ENCODE measurements around the gene ZBTB40. TPM values are rescaled to one million over a fixed set of nuclear protein-coding genes. Genes with fewer than 3 reads are reported as not detected.

Gene ZBTB40
- total and polyA plus RNA-seq, 5 experiments from 2014 or later = 1.4 to 67.2 (median 4.8) TPM

DNA sequence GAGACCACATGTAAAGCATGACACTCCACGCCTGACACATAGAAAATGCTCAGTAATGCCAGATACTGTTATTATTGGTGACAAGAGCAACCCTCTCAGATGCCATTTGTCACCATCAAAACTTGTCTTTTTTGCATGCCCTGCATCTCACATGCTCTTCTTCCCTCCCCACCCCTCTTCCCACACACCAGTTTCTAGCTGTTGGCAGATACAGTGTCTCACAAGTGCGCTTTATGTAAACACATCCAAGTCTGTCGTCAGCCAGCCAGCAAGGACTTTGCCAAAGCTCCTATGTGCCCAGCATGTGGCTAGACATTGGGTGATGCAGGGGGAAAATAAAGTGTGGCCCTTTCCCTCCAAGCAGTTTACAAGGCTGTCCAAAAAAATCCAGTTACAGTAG is 66.7 kb downstream of the ZBTB40 start:
- H3K36me3 Mint-ChIP-seq = peaks cover 26 to 97% (median 41%) of the 10 kb centered on the region in 3 donors
- no peak overlapping the region for H3K4me3 Mint-ChIP-seq
- POLR2A ChIA-PET = no interaction called here
- no peaks in the 10 kb centered on the region for H3K9me3 Mint-ChIP-seq
- H3K27me3 Mint-ChIP-seq = no peaks in the 10 kb centered on the region
- H3K4me1 Mint-ChIP-seq = no peaks in the 10 kb centered on the region
- no peak for ATAC-seq
- H3K27ac Mint-ChIP-seq = no peak overlapping the region
- DNase-seq = no peak

GRCh38 chr1:22520871-22521270 is 69.2 kb downstream of the ZBTB40 start:
- no peak for DNase-seq
- no peaks in the 10 kb centered on the region for H3K9me3 Mint-ChIP-seq
- POLR2A ChIA-PET = no interaction called here
- H3K36me3 Mint-ChIP-seq = peaks cover 11 to 97% (median 45%) of the 10 kb centered on the region in 3 donors
- H3K4me1 Mint-ChIP-seq = peaks cover 0 to 2% (median 0%) of the 10 kb centered on the region in 4 donors
- ATAC-seq = no peak
- H3K27ac Mint-ChIP-seq = no peak overlapping the region
- no peak overlapping the region for H3K4me3 Mint-ChIP-seq
- no peaks in the 10 kb centered on the region for H3K27me3 Mint-ChIP-seq

GRCh38 chr1:22521692-22522091 is 70.0 kb downstream of the ZBTB40 start:
- Mint-ChIP-seq H3K4me1 (peaks cover 0 to 2% (median 0%) of the 10 kb centered on the region in 4 donors), H3K36me3 (peaks cover 11 to 97% (median 39%) of the 10 kb centered on the region in 3 donors), H3K9me3 (no peaks in the 10 kb centered on the region), H3K27me3 (no peaks in the 10 kb centered on the region), H3K4me3 (no peak overlapping the region), H3K27ac (no peak overlapping the region)
- POLR2A ChIA-PET = no interaction called here
- ATAC-seq (no peak), DNase-seq (no peak)

GRCh38 chr1:22522221-22522743 is 70.6 kb downstream of the ZBTB40 start:
- H3K36me3 Mint-ChIP-seq = peaks cover 11 to 97% (median 39%) of the 10 kb centered on the region in 3 donors
- DNase-seq (no peak), ATAC-seq (no peak)
- no peaks in the 10 kb centered on the region for H3K27me3 Mint-ChIP-seq
- H3K4me3 Mint-ChIP-seq = no peak overlapping the region
- no peak overlapping the region for H3K27ac Mint-ChIP-seq
- peaks cover 0 to 2% (median 0%) of the 10 kb centered on the region in 4 donors for H3K4me1 Mint-ChIP-seq
- POLR2A ChIA-PET = no interaction called here
- H3K9me3 Mint-ChIP-seq = no peaks in the 10 kb centered on the region

DNA sequence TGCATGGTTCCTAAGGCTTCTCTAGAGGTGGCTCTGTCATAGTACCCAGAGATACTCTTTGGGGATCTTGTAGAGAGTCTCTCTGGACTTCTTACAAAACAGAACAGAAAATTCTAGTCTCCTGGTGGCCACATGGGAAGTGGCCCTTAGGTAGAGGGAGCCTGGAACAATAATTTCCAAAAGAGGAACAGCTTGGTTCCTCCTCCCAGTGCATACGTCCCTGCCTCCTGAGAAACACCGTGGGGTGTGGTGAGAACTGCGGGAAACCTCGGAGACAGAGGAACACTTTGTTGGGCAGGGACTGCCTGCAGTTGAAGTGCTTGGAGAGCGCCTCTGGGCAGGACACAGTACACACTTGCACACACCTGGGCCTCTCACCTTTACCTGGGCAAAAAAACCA is 72.8 kb downstream of the ZBTB40 start:
- POLR2A ChIA-PET = no interaction called here

GRCh38 chr1:22525211-22525610 is 73.6 kb downstream of the ZBTB40 start:
- no peak overlapping the region for H3K27ac Mint-ChIP-seq
- peaks cover 0 to 2% (median 0%) of the 10 kb centered on the region in 4 donors for H3K4me1 Mint-ChIP-seq
- no peak for ATAC-seq
- H3K9me3 Mint-ChIP-seq = no peaks in the 10 kb centered on the region
- POLR2A ChIA-PET = no interaction called here
- no peak for DNase-seq
- no peaks in the 10 kb centered on the region for H3K27me3 Mint-ChIP-seq
- no peak overlapping the region for H3K4me3 Mint-ChIP-seq
- H3K36me3 Mint-ChIP-seq = peaks cover 3 to 92% (median 31%) of the 10 kb centered on the region in 3 donors

More for the DNA sequence above, 72.8 kb downstream of the ZBTB40 start:
- peaks cover 0 to 2% (median 0%) of the 10 kb centered on the region in 4 donors for H3K4me1 Mint-ChIP-seq
- H3K27ac Mint-ChIP-seq = no peak overlapping the region
- H3K4me3 Mint-ChIP-seq = no peak overlapping the region
- H3K36me3 Mint-ChIP-seq = peaks cover 6 to 92% (median 34%) of the 10 kb centered on the region in 3 donors
- no peak for DNase-seq
- no peak for ATAC-seq
- no peaks in the 10 kb centered on the region for H3K27me3 Mint-ChIP-seq
- H3K9me3 Mint-ChIP-seq = no peaks in the 10 kb centered on the region

GRCh38 chr1:22525646-22526045 is 74.0 kb downstream of the ZBTB40 start:
- peaks cover 0 to 2% (median 0%) of the 10 kb centered on the region in 4 donors for H3K4me1 Mint-ChIP-seq
- ATAC-seq (no peak), DNase-seq (no peak)
- H3K36me3 Mint-ChIP-seq = peaks cover 0 to 88% (median 28%) of the 10 kb centered on the region in 3 donors
- POLR2A ChIA-PET = no interaction called here
- H3K27ac Mint-ChIP-seq = no peak overlapping the region
- no peaks in the 10 kb centered on the region for H3K9me3 Mint-ChIP-seq
- no peak overlapping the region for H3K4me3 Mint-ChIP-seq
- H3K27me3 Mint-ChIP-seq = no peaks in the 10 kb centered on the region

DNA sequence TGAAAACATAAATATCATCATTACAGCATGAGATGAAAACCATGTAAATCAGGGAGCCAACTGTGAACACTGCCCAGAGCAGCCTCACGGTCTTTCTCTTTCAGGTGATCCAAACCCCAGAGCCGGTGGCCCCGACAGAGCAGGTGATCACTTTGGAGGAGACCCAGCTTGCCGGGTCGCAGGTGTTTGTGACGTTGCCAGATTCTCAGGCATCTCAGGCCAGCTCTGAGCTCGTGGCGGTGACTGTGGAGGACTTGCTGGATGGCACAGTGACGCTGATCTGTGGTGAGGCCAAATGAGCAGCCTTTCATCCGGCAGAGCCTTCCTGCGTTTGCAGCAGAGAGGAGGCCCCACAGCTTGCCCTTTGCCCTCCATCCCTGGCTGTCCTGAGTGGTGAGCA is 74.4 kb downstream of the ZBTB40 start:
- ATAC-seq = no peak
- no peaks in the 10 kb centered on the region for H3K9me3 Mint-ChIP-seq

DNA sequence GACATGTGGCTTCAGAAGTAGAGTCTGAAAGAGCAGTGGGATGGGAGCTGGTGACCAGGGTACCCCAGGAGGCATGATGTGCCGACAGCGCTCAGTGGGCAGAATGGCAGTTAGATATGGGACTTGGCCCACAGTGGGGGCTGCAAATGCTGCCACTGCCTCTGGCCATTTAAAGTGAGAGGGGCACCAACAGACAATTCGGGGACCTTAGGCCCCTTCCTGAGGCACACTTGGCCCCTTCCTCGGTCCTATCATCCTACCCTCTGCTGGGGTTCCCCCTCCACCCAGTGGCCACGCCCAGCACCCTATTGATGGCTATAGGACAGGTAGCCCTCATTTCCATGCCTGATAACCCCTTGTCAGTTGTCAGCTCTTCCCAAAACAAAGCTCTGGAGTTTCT is 75.0 kb downstream of the ZBTB40 start:
- peaks cover 0 to 2% (median 0%) of the 10 kb centered on the region in 4 donors for H3K4me1 Mint-ChIP-seq
- POLR2A ChIA-PET = no interaction called here
- H3K4me3 Mint-ChIP-seq = no peak overlapping the region
- H3K27me3 Mint-ChIP-seq = no peaks in the 10 kb centered on the region
- peaks cover 0 to 80% (median 20%) of the 10 kb centered on the region in 3 donors for H3K36me3 Mint-ChIP-seq
- no peaks in the 10 kb centered on the region for H3K9me3 Mint-ChIP-seq
- ATAC-seq = no peak
- no peak overlapping the region for H3K27ac Mint-ChIP-seq
- DNase-seq = no peak

More for the DNA sequence above, 74.4 kb downstream of the ZBTB40 start:
- POLR2A ChIA-PET = no interaction called here
- H3K4me3 Mint-ChIP-seq = no peak overlapping the region
- peaks cover 0 to 85% (median 26%) of the 10 kb centered on the region in 3 donors for H3K36me3 Mint-ChIP-seq
- no peak for DNase-seq
- no peaks in the 10 kb centered on the region for H3K27me3 Mint-ChIP-seq
- H3K27ac Mint-ChIP-seq = no peak overlapping the region
- H3K4me1 Mint-ChIP-seq = peaks cover 0 to 2% (median 0%) of the 10 kb centered on the region in 4 donors

- Mint-ChIP-seq H3K9me3 (no peaks in the 10 kb centered on the region), H3K36me3 (peaks cover 0 to 78% (median 18%) of the 10 kb centered on the region in 3 donors), H3K4me1 (peaks cover 0 to 2% (median 0%) of the 10 kb centered on the region in 4 donors), H3K27ac (no peak overlapping the region), H3K4me3 (no peak overlapping the region), H3K27me3 (no peaks in the 10 kb centered on the region)
- POLR2A ChIA-PET = no interaction called here
- DNase-seq = no peak
- ATAC-seq = no peak
These were observed 75.5 kb downstream of the ZBTB40 start for GRCh38 chr1:22527122-22527521.

DNA sequence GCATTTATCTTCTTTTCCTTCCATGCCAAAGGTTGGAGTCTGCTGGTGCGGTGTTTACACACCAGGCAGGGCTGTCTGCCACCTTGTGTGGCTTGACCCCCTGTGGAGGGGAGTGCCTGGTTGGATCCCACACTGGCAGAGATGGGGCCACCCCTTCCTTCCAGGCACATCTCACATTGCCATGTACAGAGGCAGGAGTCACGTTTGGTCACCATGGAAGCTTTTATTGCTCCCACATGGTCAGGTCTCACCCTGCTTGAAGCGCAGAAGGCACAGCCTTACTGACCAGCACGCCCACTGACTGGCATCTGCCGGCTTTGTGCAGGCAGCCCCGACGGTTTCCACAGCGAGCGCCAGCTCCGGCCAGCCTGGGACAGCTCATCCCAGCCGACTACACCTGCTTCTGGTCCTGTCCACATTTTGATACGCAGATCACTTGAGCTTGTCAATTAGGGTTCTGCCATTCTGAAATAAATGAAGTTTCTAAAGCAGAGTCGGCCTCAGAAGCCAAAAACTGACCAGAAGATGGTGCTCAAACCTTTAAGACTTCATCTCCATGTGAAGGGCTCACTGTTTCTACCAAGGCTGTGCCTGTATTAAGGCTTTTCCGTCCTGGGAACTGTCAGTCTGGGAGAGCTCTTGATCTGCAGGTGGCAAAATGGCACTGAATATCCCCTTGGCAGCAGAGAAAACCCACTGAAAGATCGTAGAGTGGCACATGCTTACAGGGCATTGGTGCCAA is 76.1 kb downstream of the ZBTB40 start:
- H3K4me1 Mint-ChIP-seq = peaks cover 0 to 2% (median 0%) of the 10 kb centered on the region in 4 donors
- POLR2A ChIA-PET = no interaction called here
- no peak for ATAC-seq
- DNase-seq = no peak
- no peak overlapping the region for H3K4me3 Mint-ChIP-seq
- H3K36me3 Mint-ChIP-seq = peaks cover 0 to 74% (median 16%) of the 10 kb centered on the region in 3 donors
- H3K27ac Mint-ChIP-seq = peak overlapping the region in 2 of 10 donors; percentile 24 to 64
- H3K9me3 Mint-ChIP-seq = no peaks in the 10 kb centered on the region
- H3K27me3 Mint-ChIP-seq = no peaks in the 10 kb centered on the region

DNA sequence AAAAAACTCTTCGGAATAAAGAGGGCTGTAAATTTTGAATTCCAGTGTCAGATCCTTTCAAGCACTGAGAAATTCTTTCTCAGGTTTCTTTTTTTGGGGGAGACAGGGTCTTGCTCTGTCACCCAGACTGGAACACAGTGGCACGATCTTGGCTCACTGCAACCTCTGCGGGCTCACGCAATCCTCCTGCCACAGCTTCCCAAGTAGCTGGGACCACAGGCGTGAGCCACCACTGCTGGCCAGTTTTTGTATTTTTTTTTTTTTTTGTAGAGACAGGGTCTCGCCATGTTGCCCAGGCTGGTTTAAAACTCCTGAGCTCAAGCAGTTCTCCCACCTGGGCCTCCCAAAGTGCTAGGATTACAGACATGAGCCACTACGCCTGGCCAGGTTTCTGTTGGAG is 76.8 kb downstream of the ZBTB40 start:
- DNase-seq = no peak
- H3K4me3 Mint-ChIP-seq = no peak overlapping the region
- H3K27me3 Mint-ChIP-seq = no peaks in the 10 kb centered on the region
- H3K4me1 Mint-ChIP-seq = peaks cover 0 to 2% (median 0%) of the 10 kb centered on the region in 4 donors
- POLR2A ChIA-PET = no interaction called here
- peaks cover 0 to 71% (median 14%) of the 10 kb centered on the region in 3 donors for H3K36me3 Mint-ChIP-seq
- H3K27ac Mint-ChIP-seq = no peak overlapping the region
- no peak for ATAC-seq
- no peaks in the 10 kb centered on the region for H3K9me3 Mint-ChIP-seq

GRCh38 chr1:22529901-22530621 is 78.4 kb downstream of the ZBTB40 start:
- POLR2A ChIA-PET = no interaction called here
- Mint-ChIP-seq H3K4me3 (no peak overlapping the region), H3K27me3 (no peaks in the 10 kb centered on the region), H3K27ac (peak overlapping the region in 2 of 10 donors; percentile 79 to 82), H3K4me1 (no peaks in the 10 kb centered on the region), H3K36me3 (peaks cover 0 to 60% (median 5%) of the 10 kb centered on the region in 3 donors), H3K9me3 (no peaks in the 10 kb centered on the region)
- ATAC-seq (no peak), DNase-seq (no peak)
